GM21367 (cell line): ENCODE measurements around the gene UBL4B.
"Not testable (repeated sequence)": the region's sequence is repeated elsewhere in the genome, so short reads cannot be mapped to it uniquely, and the experiment has no call there.

ENCODE experiments used
- ATAC-seq: cut with Tn5 transposase; IDR thresholded peaks from one replicate; pipeline ENCODE4 v1.9.1; 2021; ENCODE audit not compliant: unreplicated experiment

UBL4B gene

GRCh38 chr1:110112143-110112542 is at the start of gene UBL4B:
Gene UBL4B (plus strand): TSS chr1:110112443. CDS start chr1:110112535, 92 bp downstream.
- no peak for ATAC-seq

GRCh38 chr1:110062612-110063011 is 49.6 kb upstream of the UBL4B start:
- no peak for ATAC-seq

- no peak for ATAC-seq
These were observed 48.5 kb upstream of the UBL4B start for GRCh38 chr1:110063781-110064180.

GRCh38 chr1:110064576-110065337 is 47.5 kb upstream of the UBL4B start:
- no peak for ATAC-seq

GRCh38 chr1:110065841-110066240 is 46.4 kb upstream of the UBL4B start:
- no peak for ATAC-seq

- no peak for ATAC-seq
These were observed 44.8 kb upstream of the UBL4B start for GRCh38 chr1:110067479-110067892.

GRCh38 chr1:110067893-110068645 is 44.2 kb upstream of the UBL4B start:
- no peak for ATAC-seq

- ATAC-seq = no peak
These were observed 43.4 kb upstream of the UBL4B start for GRCh38 chr1:110068646-110069403.

GRCh38 chr1:110069404-110070281 is 42.6 kb upstream of the UBL4B start:
- no peak for ATAC-seq

- ATAC-seq = no peak
These were observed 42.0 kb upstream of the UBL4B start for GRCh38 chr1:110070282-110070669.

- no peak for ATAC-seq
These were observed 41.5 kb upstream of the UBL4B start, which contains the start of gene ALX3 for GRCh38 chr1:110070671-110071242. Gene ALX3 (minus strand): TSS chr1:110070672. CDS start chr1:110070612, 60 bp downstream.

GRCh38 chr1:110074166-110074565 is 38.1 kb upstream of the UBL4B start:
- ATAC-seq = no peak

GRCh38 chr1:110076789-110077500 is 35.3 kb upstream of the UBL4B start:
- no peak for ATAC-seq

GRCh38 chr1:110079995-110080394 is 32.2 kb upstream of the UBL4B start:
- ATAC-seq = not testable (repeated sequence)

GRCh38 chr1:110081061-110081460 is 31.2 kb upstream of the UBL4B start:
- no peak for ATAC-seq

- no peak for ATAC-seq
These were observed 29.8 kb upstream of the UBL4B start for GRCh38 chr1:110082477-110082876.

GRCh38 chr1:110083061-110083865 is 29.0 kb upstream of the UBL4B start:
- ATAC-seq = no peak

GRCh38 chr1:110083866-110084226 is 28.4 kb upstream of the UBL4B start:
- no peak for ATAC-seq
